GM12891 (cell line): ENCODE results near the gene RANBP3.

ENCODE experiments used
- PAX5 ChIP-seq: IDR thresholded peaks from 2 replicates; pipeline ENCODE4 v1.6.1; 2011; ENCODE audit warnings: low read length, moderate library complexity, mild to moderate bottlenecking; ENCODE audit not compliant: insufficient read depth, severe bottlenecking
- POLR2A ChIP-seq: IDR thresholded peaks from 2 replicates; pipeline ENCODE4 v1.6.1; 2011; ENCODE audit warnings: low read depth, low read length, control low read depth
- POLR2AphosphoS5 ChIP-seq: IDR thresholded peaks from 2 replicates; pipeline ENCODE4 v1.6.1; 2011; ENCODE audit warnings: low read depth, low read length, control low read depth
- POU2F2 ChIP-seq: IDR thresholded peaks from 2 replicates; pipeline ENCODE4 v1.6.1; 2011; ENCODE audit warnings: low read depth, mild to moderate bottlenecking, control low read depth, low read length, moderate library complexity
- SPI1 ChIP-seq: IDR thresholded peaks from 2 replicates; pipeline ENCODE4 v1.6.1; 2011; ENCODE audit warnings: low read depth, low read length, control low read depth
- TAF1 ChIP-seq: IDR thresholded peaks from 2 replicates; pipeline ENCODE4 v1.6.1; 2011; ENCODE audit warnings: low read depth, low read length, control low read depth

DNA sequence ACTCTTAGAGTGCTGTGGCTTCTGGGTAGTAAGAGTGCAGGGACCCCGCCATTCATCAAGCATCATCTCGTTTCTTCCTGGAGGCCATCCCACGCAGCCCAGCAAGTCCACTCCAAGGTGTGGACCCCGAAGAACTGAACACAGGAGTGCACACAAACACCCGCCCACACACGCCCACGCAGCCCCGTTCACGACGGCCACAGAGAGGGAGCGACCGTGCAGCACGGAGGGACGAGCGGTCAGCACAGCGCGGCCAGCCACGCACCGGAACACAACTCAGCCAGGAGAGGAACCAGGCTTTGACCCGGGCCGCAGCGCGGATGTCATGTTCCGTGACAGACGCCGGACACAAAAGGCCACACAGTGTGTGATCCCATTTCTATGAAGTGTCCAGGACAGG, 18.2 kb upstream of the RANBP3 start:
- TF ChIP-seq POLR2A (no peak), TAF1 (no peak), POLR2AphosphoS5 (no peak), SPI1 (no peak), POU2F2 (no peak), PAX5 (no peak)
